HG02970 (cell line): ENCODE measurements around the gene NUP50.
A peak's percentile ranks its signal among the peaks of the same experiment; 100 is the strongest.

Experiments used
- ATAC-seq: cut with Tn5 transposase; IDR thresholded peaks from one replicate; pipeline ENCODE4 v1.9.1; 2021; ENCODE audit warnings: mild to moderate bottlenecking, moderate library complexity, moderate number of reproducible peaks; ENCODE audit not compliant: unreplicated experiment, low FRiP score

Gene NUP50

GRCh38 chr22:45163451-45164269 is at the start of gene NUP50:
TSS of gene NUP50 (plus strand) at chr22:45163925. CDS start at chr22:45168178, 4,253 bp downstream.
- ATAC-seq: peak; percentile 82

- no peak for ATAC-seq
Measured at GRCh38 chr22:45120440-45120839, 43.3 kb upstream of the NUP50 start.

- ATAC-seq: no peak
Measured at GRCh38 chr22:45120931-45121330, 42.8 kb upstream of the NUP50 start.

GRCh38 chr22:45124176-45124847 is 39.4 kb upstream of the NUP50 start:
- no peak for ATAC-seq

GRCh38 chr22:45125188-45125587 is 38.5 kb upstream of the NUP50 start:
- ATAC-seq: no peak

GRCh38 chr22:45127866-45128265 is 35.9 kb upstream of the NUP50 start:
- no peak for ATAC-seq

- no peak for ATAC-seq
Measured at GRCh38 chr22:45129703-45130524, 33.8 kb upstream of the NUP50 start.

- no peak for ATAC-seq
Measured at GRCh38 chr22:45130891-45131290, 32.8 kb upstream of the NUP50 start.

- ATAC-seq: no peak
Measured at GRCh38 chr22:45131749-45132148, 32.0 kb upstream of the NUP50 start.

GRCh38 chr22:45134313-45134712 is 29.4 kb upstream of the NUP50 start:
- no peak for ATAC-seq

GRCh38 chr22:45136594-45136993 is 27.1 kb upstream of the NUP50 start:
- ATAC-seq: no peak

- ATAC-seq: no peak
Measured at GRCh38 chr22:45139693-45140092, 24.0 kb upstream of the NUP50 start.

- no peak for ATAC-seq
Measured at GRCh38 chr22:45142376-45142775, 21.3 kb upstream of the NUP50 start.

GRCh38 chr22:45144916-45145315 is 18.8 kb upstream of the NUP50 start:
- ATAC-seq: no peak

- ATAC-seq: no peak
Measured at GRCh38 chr22:45149671-45150070, 14.1 kb upstream of the NUP50 start.

GRCh38 chr22:45150139-45150538 is 13.6 kb upstream of the NUP50 start:
- no peak for ATAC-seq

- ATAC-seq: no peak
Measured at GRCh38 chr22:45151503-45151902, 12.2 kb upstream of the NUP50 start.

- no peak for ATAC-seq
Measured at GRCh38 chr22:45154383-45154782, 9.3 kb upstream of the NUP50 start.

- ATAC-seq: no peak
Measured at GRCh38 chr22:45155050-45155840, 8.5 kb upstream of the NUP50 start.

- ATAC-seq: no peak
Measured at GRCh38 chr22:45157907-45158306, 5.8 kb upstream of the NUP50 start.
